ENCODE data around the gene IFT122. TPM values are rescaled to one million over a fixed set of nuclear protein-coding genes. Genes with fewer than 3 reads are reported as not detected.

IFT122 gene
- total and polyA plus RNA-seq, 2 donors (not counting 3 experiments of a cell fraction or from before 2014, with no cell fraction given), result 38.4 to 41.7 TPM

- no peaks in the 10 kb centered on the region for H3K4me1 ChIP-seq (ENCODE audit: control insufficient read depth, extremely low read depth, insufficient read depth, low read length)
- no peaks in the 10 kb centered on the region for H3K9me3 ChIP-seq (replicated peaks; ENCODE audit: control insufficient read depth, insufficient read depth, low read length)
- H4K20me1 ChIP-seq (replicated peaks; ENCODE audit: control insufficient read depth, extremely low read depth, insufficient read depth, low read length), result no peaks in the 10 kb centered on the region
- dilution Hi-C loops (cut with MboI; ENCODE audit: extremely low pct_ligation_motif_present, low sequenced_read_pairs) (no loop called here), intact Hi-C loops (cut with micrococcal nuclease) (no loop called here)
- H2AFZ ChIP-seq (ENCODE audit: low read depth, low read length), result no peak overlapping the region
- no peaks in the 10 kb centered on the region for H3K9me1 ChIP-seq (replicated peaks; ENCODE audit: control insufficient read depth, extremely low read depth, insufficient read depth, low read length)
- H3K36me3 ChIP-seq (ENCODE audit: control insufficient read depth in 2 of 2, extremely low read depth in 1 of 2, insufficient read depth in 2 of 2, low read length in 2 of 2), result peaks cover 4 to 13% of the 10 kb centered on the region in 2 experiments
- TF ChIP-seq FOS (IDR thresholded peaks at IDR 0.05; ENCODE audit: borderline replicate concordance, insufficient read depth, low read length) (no peak), MAX (IDR thresholded peaks at IDR 0.05; ENCODE audit: insufficient read depth, insufficient read length) (no peak), GATA2 (IDR thresholded peaks at IDR 0.05; ENCODE audit: insufficient read depth, insufficient read length, low read depth, low read length) (no peak), JUN (IDR thresholded peaks at IDR 0.05; ENCODE audit: borderline replicate concordance, insufficient read depth, insufficient read length, low read depth) (no peak), POLR2AphosphoS5 (IDR thresholded peaks at IDR 0.05; ENCODE audit: insufficient read depth, low read depth, low read length) (no peak), POLR2A (IDR thresholded peaks at IDR 0.05; ENCODE audit: low read depth, low read length) (no peak)
- H3K4me2 ChIP-seq (ENCODE audit: insufficient read depth, low read length), result no peak overlapping the region
- no TSS peak for BruUV-seq (replicated peaks)
- no peaks in the 10 kb centered on the region for H3K27me3 ChIP-seq (ENCODE audit: control insufficient read depth in 2 of 2, insufficient read depth in 2 of 2, low read length in 2 of 2)
- DNase-seq (ENCODE audit: low read depth, low spot score) (no peak), FAIRE-seq (no peak)
- CTCF ChIA-PET, result interaction anchor here (3.5 kb wide), 1 partner anchor 85 kb away, joined by 9 read pairs; no protein-coding TSS in a partner anchor
- no peak overlapping the region for H3K9ac ChIP-seq (replicated peaks; ENCODE audit: extremely low read depth, insufficient read depth, low read length)
- no peak overlapping the region for H3K4me3 ChIP-seq (replicated peaks in 1 of 3; ENCODE audit: insufficient read depth in 1 of 3, low read depth in 1 of 3, low read length in 3 of 3)
- H3K79me2 ChIP-seq (ENCODE audit: control insufficient read depth, insufficient read depth, low read length), result no peaks in the 10 kb centered on the region
- H3K27ac ChIP-seq (ENCODE audit: insufficient read depth, low read depth, low read length), result no peak overlapping the region
- POLR2A ChIA-PET, result no interaction called here
Observed at GRCh38 chr3:129467932-129468331, 27.9 kb downstream of the IFT122 start.

GRCh38 chr3:129469026-129469425 lies 29.0 kb downstream of the IFT122 start:
- Histone ChIP-seq H3K4me1 (ENCODE audit: control insufficient read depth, extremely low read depth, insufficient read depth, low read length) (no peaks in the 10 kb centered on the region), H3K27ac (ENCODE audit: insufficient read depth, low read depth, low read length) (no peak overlapping the region), H3K9ac (replicated peaks; ENCODE audit: extremely low read depth, insufficient read depth, low read length) (no peak overlapping the region), H3K36me3 (ENCODE audit: control insufficient read depth in 2 of 2, extremely low read depth in 1 of 2, insufficient read depth in 2 of 2, low read length in 2 of 2) (peaks cover 4 to 10% of the 10 kb centered on the region in 2 experiments), H3K9me3 (replicated peaks; ENCODE audit: control insufficient read depth, insufficient read depth, low read length) (no peaks in the 10 kb centered on the region), H3K4me2 (ENCODE audit: insufficient read depth, low read length) (no peak overlapping the region), H3K9me1 (replicated peaks; ENCODE audit: control insufficient read depth, extremely low read depth, insufficient read depth, low read length) (no peaks in the 10 kb centered on the region), H3K27me3 (ENCODE audit: control insufficient read depth in 2 of 2, insufficient read depth in 2 of 2, low read length in 2 of 2) (no peaks in the 10 kb centered on the region), H2AFZ (ENCODE audit: low read depth, low read length) (no peak overlapping the region), H3K4me3 (replicated peaks in 1 of 3; ENCODE audit: insufficient read depth in 1 of 3, low read depth in 1 of 3, low read length in 3 of 3) (no peak overlapping the region), H3K79me2 (ENCODE audit: control insufficient read depth, insufficient read depth, low read length) (no peaks in the 10 kb centered on the region), H4K20me1 (replicated peaks; ENCODE audit: control insufficient read depth, extremely low read depth, insufficient read depth, low read length) (no peaks in the 10 kb centered on the region)
- FAIRE-seq (no peak), DNase-seq (ENCODE audit: low read depth, low spot score) (peak; percentile 16)
- ChIA-PET POLR2A (no interaction called here), CTCF (interaction anchor here (0.6 to 3.5 kb wide), 4 partner anchors 21 to 86 kb away, joined by 3 to 9 read pairs (median 4); no protein-coding TSS in a partner anchor)
- dilution Hi-C loops (cut with MboI; ENCODE audit: extremely low pct_ligation_motif_present, low sequenced_read_pairs) (no loop called here), intact Hi-C loops (cut with micrococcal nuclease) (no loop called here)
- TF ChIP-seq POLR2AphosphoS5 (IDR thresholded peaks at IDR 0.05; ENCODE audit: insufficient read depth, low read depth, low read length) (no peak), MAX (IDR thresholded peaks at IDR 0.05; ENCODE audit: insufficient read depth, insufficient read length) (no peak), CTCF (IDR thresholded peaks at IDR 0.05; ENCODE audit: extremely low read depth in 1 of 2, insufficient read depth in 1 of 2, low read depth in 1 of 2, low read length in 2 of 2) (no peak), POLR2A (IDR thresholded peaks at IDR 0.05; ENCODE audit: low read depth, low read length) (no peak), MYC (IDR thresholded peaks at IDR 0.05; ENCODE audit: low read depth, low read length) (no peak), GATA2 (IDR thresholded peaks at IDR 0.05; ENCODE audit: insufficient read depth, insufficient read length, low read depth, low read length) (no peak), EZH2 (IDR thresholded peaks at IDR 0.05; ENCODE audit: borderline replicate concordance, low read depth, low read length, severe bottlenecking) (no peak), FOS (IDR thresholded peaks at IDR 0.05; ENCODE audit: borderline replicate concordance, insufficient read depth, low read length) (no peak)
- BruUV-seq (replicated peaks), result no TSS peak

All from endothelial cell of umbilical vein (primary cell).